NCI-H1436 (cell line): ENCODE results near the gene DOC2A.
A peak's percentile ranks its signal among the peaks of the same experiment; 100 is the strongest.

Experiments
- DNase-seq: peaks from one replicate; lab custom pipeline; 2025; lab: John Stamatoyannopoulos, UW

The DOC2A gene

GRCh38 chr16:30005341-30006094 is 5.3 kb downstream of the DOC2A start:
- peak; percentile 44 for DNase-seq

GRCh38 chr16:30004811-30005242 is 6.0 kb downstream of the DOC2A start:
- peak; percentile 71 for DNase-seq

GRCh38 chr16:30004424-30004776 is 6.4 kb downstream of the DOC2A start:
- DNase-seq = peak; percentile 66

- DNase-seq = no peak
Observed at GRCh38 chr16:30003670-30004423, 7.0 kb downstream of the DOC2A start.

- no peak for DNase-seq
Observed at GRCh38 chr16:30002614-30003346, 8.0 kb downstream of the DOC2A start.

GRCh38 chr16:30000735-30001631 is 9.8 kb downstream of the DOC2A start:
- DNase-seq = peak; percentile 78

GRCh38 chr16:29999605-30000004 is 11.2 kb downstream of the DOC2A start:
- DNase-seq = no peak

- DNase-seq = no peak
Observed at GRCh38 chr16:29996766-29997250, 14.0 kb downstream of the DOC2A start.

GRCh38 chr16:29995911-29996765 is 14.7 kb downstream of the DOC2A start, which contains the start of gene INO80E:
TSS of gene INO80E (plus strand) at chr16:29996241. CDS start at chr16:29996311, 70 bp downstream.
- peak; percentile 97 for DNase-seq

- DNase-seq = peak; percentile 82
Observed at GRCh38 chr16:29995324-29995910, 15.4 kb downstream of the DOC2A start, which contains the start of gene HIRIP3. TSS of gene HIRIP3 (minus strand) at chr16:29995617. CDS start at chr16:29995605, 12 bp downstream.

- DNase-seq = no peak
Observed at GRCh38 chr16:29994600-29995323, 16.1 kb downstream of the DOC2A start.

- DNase-seq = no peak
Observed at GRCh38 chr16:29993903-29994599, 16.8 kb downstream of the DOC2A start.

GRCh38 chr16:29993191-29993902 is 17.5 kb downstream of the DOC2A start:
- no peak for DNase-seq

- no peak for DNase-seq
Observed at GRCh38 chr16:29992344-29992967, 18.4 kb downstream of the DOC2A start.

GRCh38 chr16:29991571-29991904 is 19.3 kb downstream of the DOC2A start:
- no peak for DNase-seq

- no peak for DNase-seq
Observed at GRCh38 chr16:29990883-29991570, 19.8 kb downstream of the DOC2A start.

GRCh38 chr16:29990034-29990433 is 20.8 kb downstream of the DOC2A start:
- no peak for DNase-seq
